ENCODE data around the gene BANP.
"Not testable (repeated sequence)": the region's sequence is repeated elsewhere in the genome, so short reads cannot be mapped to it uniquely, and the experiment has no call there.

Gene BANP

DNA sequence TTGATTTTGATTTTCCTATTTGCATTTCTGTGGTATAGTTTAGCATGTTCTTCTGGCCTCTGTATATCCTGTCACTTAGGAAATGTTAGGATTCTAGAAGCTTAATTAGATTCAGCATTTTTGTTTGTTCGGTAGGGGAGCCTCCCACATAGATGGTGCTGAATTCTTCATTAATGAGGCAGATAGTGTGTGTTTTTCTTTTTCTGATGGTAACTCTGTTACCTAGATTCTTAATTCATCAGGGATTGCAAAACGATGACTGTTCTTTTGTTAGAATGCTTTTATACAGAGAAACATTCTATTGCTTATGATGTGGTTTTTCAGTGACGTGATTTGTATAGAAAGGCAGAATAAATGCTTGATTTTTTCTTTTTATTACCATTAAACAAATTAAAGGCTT, 19.0 kb downstream of the BANP start:
- DNase-seq, result no peak

DNA sequence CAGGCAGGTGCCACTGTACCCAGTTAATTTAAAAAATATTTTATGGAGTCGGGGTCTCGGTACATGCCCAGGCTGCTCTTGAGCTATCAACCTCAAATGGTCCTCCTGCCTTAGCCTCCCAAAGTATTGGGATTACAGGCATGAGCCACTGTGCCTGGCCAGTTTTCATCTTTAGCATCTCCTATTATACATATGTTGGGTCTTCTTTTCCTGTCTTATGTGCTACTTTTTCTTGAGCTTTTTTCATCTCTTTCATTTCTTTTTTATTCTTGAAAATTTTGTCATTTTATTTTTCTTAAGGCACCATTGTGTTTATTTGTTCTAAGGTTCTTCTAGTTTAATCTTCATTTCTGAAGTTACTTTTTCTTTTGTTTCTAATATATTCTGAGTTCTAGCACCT, 20.7 kb downstream of the BANP start:
- no peak for DNase-seq

DNA sequence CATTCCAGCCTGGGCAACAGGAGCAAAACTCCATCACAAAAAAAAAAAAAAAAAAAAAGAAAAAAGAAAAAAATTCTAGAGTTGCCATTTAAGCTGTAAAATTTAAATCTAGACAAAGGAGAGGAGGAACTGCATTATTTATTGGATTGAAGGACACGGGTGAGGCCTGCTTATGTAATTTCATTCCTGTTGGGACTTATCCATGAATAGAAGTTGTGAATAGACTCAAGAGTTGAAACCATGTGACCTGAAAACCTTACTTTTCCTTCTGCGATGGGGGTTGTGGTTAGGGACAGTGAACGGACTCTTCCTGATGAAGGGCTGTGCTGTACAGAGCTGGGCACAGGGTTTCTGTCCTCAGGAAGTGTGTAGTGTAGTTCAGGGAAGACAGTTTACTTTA, 22.5 kb downstream of the BANP start:
- no peak for DNase-seq

- no peak for DNase-seq
Measured at GRCh38 chr16:87974178-87974577, 22.9 kb downstream of the BANP start.

DNA sequence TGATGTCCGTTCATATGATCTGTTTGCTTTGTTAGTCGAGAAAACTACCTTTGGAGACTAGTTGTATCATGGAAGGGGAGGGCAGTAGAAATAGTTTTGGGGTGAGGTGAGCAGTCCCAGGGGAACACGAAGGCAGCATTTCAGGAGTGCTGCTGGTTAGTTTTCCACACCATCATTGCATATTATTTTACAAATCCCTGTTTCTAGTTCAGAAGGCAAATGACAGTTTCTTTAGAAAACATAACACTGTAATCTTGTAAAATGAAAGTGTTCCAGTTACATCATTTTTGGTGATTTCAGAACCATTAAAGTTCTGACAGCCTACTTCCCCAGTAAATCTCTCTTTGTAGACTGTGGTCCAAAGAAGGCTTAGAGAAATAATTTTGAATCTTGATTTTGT, 25.4 kb downstream of the BANP start:
- DNase-seq, result no peak

DNA sequence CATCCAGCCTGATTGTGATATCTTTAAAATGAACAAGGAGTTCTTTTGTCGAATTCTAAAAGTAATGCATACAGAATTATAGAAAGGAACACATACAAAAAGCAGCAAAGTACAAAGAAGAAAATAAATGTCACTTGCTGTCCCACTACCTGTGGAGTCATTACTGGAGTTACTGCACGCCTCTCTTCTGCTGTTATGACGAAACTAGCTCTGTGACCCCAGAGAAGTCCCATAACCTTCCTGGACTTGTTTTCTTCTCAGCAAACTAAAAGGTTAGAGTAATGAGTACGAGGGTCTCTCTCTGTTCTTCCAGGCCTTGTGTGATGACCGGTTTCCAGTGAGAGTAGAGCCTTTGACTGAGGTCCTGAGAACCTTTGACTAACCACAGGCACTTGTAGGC, 26.9 kb downstream of the BANP start:
- no peak for DNase-seq

DNA sequence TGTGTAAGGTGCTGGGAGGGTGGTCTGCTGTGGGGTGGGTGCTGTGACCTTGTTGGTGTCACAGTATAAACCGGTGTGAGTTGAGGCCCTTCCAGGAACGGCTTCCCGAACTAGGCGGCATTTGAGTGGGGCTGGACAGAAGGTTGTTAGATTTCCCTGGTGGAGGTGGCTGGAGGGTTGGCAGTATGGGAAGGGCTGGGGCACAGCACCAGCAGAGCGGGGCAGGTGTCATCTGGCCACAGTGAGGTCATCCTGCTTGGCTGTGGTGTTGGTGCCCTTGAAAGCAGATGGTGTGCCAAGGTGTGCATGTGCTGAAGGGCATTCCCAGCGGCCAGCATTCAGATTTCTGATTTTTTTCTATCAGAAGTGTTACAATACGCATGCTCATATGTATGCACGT, 28.1 kb downstream of the BANP start:
- no peak for DNase-seq

- not testable (repeated sequence) for DNase-seq
Measured at GRCh38 chr16:87979911-87980630, 28.8 kb downstream of the BANP start.

- not testable (repeated sequence) for DNase-seq
Measured at GRCh38 chr16:87981376-87981775, 30.1 kb downstream of the BANP start.

DNA sequence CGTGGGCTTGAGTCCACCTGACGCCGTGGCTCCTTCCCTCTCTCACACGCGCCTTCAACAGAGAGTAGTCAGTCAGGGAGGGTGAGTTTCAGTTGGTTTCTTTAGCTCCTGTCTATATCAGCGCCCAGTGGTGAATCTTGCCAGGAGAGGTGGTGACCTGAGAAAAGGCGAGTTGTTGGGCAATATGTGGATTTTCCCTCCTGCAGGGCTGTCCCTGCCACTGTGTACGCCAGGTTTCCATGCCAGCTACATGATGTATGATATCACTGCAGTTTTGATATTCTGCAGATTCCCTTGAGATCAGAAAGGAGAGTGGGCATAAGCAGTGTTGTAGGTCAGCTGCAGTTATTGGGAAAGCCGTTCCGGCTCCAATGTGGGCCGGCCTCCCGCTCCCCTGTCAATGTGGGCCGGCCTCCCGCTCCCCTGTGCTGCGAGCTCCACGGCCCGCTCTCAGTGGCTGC, 31.4 kb downstream of the BANP start:
- no peak for DNase-seq

DNA sequence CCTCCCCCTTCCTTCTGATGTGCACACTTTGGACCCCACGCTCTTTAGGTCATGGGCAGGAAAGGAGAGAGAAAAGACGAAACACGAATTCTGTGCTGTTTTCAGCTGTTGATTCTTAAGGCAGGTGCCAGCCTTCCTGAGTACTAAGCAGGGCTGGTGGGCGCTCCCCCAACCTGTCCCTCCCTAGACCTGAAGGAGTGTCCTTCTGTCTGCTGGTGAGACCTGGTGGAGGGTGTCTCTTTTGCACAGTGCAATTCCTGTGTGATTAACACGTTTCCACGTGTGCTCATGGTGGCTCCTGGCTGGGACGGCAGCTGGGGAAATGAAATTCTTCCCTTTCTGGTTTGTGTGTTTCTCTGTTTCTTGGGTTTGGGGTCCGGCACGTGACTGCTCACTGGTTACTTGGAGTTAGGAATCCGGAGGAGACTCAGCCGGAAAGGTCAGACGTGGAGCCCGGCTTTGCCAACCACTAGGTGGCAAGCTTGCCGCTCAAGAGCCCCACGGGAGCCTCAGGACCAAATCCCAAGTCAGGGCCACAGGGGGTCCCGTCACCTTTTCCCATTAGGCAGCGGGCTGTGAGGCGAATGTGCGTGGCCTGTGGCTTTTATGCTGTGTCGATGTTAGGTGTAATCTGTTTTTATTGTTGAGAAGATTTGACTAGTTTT, 32.0 kb downstream of the BANP start:
- DNase-seq, result not testable (repeated sequence)

DNA sequence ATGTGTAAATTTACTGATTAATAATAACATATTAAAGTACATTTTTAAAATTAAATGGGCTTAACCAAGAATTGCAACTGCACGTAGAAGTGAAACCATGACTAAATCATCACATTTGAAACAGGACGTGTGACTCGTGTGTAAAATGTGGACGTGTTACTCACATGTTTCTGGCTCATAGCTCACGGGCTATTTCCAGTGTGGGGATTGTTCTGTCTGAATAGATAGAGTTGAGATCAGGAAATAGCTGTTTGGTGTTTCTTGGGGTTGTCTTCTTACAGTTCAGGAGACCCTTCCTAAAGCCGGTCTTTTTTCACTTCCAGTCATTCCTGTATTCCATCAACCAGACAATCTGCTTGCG, 32.5 kb downstream of the BANP start:
- not testable (repeated sequence) for DNase-seq

- not testable (repeated sequence) for DNase-seq
Measured at GRCh38 chr16:87984180-87984579, 32.9 kb downstream of the BANP start.

- DNase-seq, result no peak
Measured at GRCh38 chr16:87984632-87985267, 33.5 kb downstream of the BANP start.

- DNase-seq, result not testable (repeated sequence)
Measured at GRCh38 chr16:87985493-87985892, 34.3 kb downstream of the BANP start.

DNA sequence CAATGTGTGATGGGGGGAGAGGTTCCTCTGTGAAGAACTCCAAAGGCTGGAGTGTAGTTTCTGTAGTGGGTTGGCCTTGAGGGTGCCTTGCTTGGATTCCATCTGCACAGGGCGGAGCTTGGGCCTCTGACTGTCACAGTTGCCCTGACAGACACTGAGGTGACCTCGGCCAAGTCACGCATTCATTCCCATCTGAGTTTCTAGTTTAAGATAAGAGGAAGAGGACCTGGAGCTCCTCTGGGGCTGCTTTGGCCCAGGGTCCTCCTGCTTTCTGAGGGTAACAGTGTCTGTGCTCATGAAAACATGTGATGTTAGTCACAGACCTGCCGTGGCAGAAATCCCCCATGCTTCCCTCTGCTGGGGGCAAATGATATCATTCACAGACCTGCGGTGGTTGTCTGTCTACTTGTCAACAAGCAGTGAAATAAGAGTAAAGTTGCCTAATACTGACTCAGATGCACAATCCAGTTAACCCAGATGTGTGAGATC, 35.2 kb downstream of the BANP start:
- peak; percentile 68 for DNase-seq

GRCh38 chr16:87988596-87988995, 37.4 kb downstream of the BANP start:
- not testable (repeated sequence) for DNase-seq

- not testable (repeated sequence) for DNase-seq
Measured at GRCh38 chr16:87990254-87990653, 39.0 kb downstream of the BANP start.

DNA sequence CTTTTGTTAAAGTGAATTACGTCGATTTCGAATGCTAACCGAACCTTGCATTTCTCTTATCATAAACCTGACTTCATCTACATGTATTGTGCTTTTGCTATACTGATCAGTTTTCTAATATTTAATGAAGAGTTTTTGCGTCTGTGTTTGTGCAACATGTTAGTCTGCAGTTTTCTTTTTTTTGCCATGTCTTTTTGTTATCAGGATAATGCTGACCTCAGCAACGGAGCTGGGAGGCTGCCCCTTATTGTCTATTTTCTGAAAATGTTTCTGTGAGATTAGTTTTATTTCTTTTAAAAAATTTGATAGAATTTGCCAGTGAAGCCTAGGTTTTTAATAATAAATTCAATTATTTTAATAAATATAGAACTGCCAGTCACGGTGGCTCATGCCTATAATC, 40.9 kb downstream of the BANP start:
- DNase-seq, result not testable (repeated sequence)

DNA sequence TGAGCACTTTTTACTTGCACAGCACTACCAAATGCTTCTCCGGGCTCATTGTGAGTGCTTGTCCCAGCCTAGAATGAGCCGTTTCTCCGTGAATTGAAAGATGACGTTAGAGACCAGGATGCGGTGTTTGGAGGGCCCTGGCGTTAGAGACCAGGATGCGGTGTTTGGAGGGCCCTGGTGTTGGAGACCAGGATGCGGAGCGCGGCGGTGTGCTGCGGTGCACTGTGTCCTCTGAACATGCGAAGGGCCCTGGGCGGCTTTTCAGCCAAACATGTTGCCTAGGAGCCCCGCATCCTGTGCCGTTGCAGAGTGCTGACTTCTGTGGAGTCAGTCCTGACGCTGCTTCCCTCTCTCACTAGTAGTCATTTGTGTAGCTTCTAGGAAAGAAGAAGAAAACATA, 42.7 kb downstream of the BANP start:
- peak; percentile 13 for DNase-seq

DNA sequence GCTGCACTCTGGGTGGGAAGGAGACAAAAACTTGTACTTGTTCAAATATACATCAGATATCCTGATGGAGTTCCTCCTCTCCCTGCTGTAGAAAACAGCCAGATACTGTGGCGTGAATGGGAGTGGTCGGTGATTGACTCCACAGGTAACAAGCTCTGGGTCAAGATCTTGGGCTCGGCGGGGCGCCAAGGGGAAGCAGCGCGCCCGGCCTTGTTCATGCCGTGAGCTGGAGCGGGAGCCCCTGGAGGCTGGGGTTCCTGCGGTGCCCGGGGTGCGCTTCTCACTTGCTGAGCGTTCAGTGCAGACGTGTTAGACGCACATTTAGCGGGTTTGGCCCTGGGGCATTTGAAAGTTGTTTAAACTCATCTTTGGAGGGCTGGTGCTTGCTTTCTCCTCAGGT, 44.4 kb downstream of the BANP start:
- no peak for DNase-seq

DNA sequence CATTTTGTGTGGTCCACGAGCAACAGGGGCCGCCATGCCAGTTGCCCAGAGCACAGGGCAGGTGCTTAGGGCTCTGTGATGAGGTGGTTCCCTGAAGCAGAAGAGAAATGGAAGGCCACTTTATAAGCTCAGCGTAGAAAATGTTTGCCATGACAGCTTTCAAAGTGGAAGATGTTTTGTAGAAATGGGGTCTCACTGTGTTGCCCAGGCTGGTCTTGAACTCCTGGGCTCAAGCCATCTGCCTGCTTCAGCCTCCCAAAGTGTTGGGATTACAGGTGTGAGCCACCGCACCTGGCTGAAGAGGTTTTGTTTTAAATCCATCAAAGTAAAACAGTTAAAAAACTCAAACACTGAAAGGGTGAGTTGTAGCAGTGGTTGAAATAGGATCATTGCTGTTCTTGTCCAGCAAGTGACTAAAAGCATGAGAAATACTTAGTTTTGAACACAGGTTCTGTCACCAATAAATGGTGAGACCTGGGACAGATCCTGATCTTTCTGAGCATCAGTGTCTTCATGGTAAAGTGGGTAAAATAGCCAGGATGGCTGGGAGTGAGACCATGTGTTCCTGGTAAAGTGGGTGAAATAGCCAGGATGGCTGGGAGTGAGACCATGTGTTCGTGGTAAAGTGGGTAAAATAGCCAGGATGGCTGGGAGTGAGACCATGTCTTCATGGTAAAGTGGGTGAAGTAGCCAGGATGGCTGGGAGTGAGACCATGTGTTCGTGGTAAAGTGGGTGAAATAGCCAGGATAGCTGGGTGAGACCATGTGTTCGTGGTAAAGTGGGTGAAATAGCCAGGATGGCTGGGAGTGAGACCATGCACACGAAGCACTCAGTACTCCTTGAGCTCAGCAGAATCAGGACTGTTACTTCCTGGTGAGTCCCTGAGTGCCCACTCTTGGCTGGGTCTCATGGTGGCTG, 46.0 kb downstream of the BANP start:
- DNase-seq, result no peak
